Measurements from ENCODE around the gene CDH2.

GRCh38 chr18:28149810-28150420 is 27.0 kb downstream of the CDH2 start:
- TF ChIP-seq, protein P1, sequence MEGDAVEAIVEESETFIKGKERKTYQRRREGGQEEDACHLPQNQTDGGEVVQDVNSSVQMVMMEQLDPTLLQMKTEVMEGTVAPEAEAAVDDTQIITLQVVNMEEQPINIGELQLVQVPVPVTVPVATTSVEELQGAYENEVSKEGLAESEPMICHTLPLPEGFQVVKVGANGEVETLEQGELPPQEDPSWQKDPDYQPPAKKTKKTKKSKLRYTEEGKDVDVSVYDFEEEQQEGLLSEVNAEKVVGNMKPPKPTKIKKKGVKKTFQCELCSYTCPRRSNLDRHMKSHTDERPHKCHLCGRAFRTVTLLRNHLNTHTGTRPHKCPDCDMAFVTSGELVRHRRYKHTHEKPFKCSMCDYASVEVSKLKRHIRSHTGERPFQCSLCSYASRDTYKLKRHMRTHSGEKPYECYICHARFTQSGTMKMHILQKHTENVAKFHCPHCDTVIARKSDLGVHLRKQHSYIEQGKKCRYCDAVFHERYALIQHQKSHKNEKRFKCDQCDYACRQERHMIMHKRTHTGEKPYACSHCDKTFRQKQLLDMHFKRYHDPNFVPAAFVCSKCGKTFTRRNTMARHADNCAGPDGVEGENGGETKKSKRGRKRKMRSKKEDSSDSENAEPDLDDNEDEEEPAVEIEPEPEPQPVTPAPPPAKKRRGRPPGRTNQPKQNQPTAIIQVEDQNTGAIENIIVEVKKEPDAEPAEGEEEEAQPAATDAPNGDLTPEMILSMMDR (IDR thresholded peaks at IDR 0.05): no peak
- no peak for TF ChIP-seq POLR2A (IDR thresholded peaks at IDR 0.05)

Data from gastroesophageal sphincter (tissue), 3 donors.